Neural crest cell (in vitro differentiated cells): Measurements from ENCODE around the gene ATF7. TPM values are rescaled to one million over a fixed set of nuclear protein-coding genes. Genes with fewer than 3 reads are reported as not detected.
"Not testable (repeated sequence)": the region's sequence is repeated elsewhere in the genome, so short reads cannot be mapped to it uniquely, and the experiment has no call there.

Source experiments
- DNase-seq: peaks from one replicate; pipeline ENCODE4 v3.0.0; 2021; ENCODE audit warnings: low read depth, mixed read lengths, low spot score
- H3K27ac Mint-ChIP-seq: one replicate; pipeline ENCODE4 v1.8.0; 2021; ENCODE audit warnings: mild to moderate bottlenecking, mixed read lengths; ENCODE audit not compliant: unreplicated experiment
- H3K27me3 Mint-ChIP-seq: 2 replicates; pipeline ENCODE4 v1.8.0; 2021; ENCODE audit warnings: low read depth, mild to moderate bottlenecking, mixed read lengths
- H3K36me3 Mint-ChIP-seq: 2 replicates; pipeline ENCODE4 v1.8.0; 2021; ENCODE audit warnings: low read depth, mild to moderate bottlenecking, mixed read lengths
- H3K4me1 Mint-ChIP-seq: 2 replicates; pipeline ENCODE4 v1.8.0; 2021; ENCODE audit warnings: mixed read lengths
- H3K4me3 Mint-ChIP-seq: one replicate; pipeline ENCODE4 v1.8.0; 2021; ENCODE audit warnings: mild to moderate bottlenecking, mixed read lengths
- H3K9me3 Mint-ChIP-seq: 2 replicates; pipeline ENCODE4 v1.8.0; 2021; ENCODE audit warnings: mixed read lengths
- total RNA-seq: library from RNA; stranded (reverse); gene quantifications from 2 replicates; pipeline ENCODE4 v1.2.1, GENCODE V29; 2021
- TF ChIP-seq, protein P1 (sequence below): fragments of 200-600 bp; sonication (generic); conservative IDR thresholded peaks from 2 replicates; pipeline ENCODE4 v1.5.0; 2021; ENCODE audit warnings: antibody characterized with exemption, mild to moderate bottlenecking

Gene ATF7
- total RNA-seq, 1 donor from 2014 or later, result 32.5 TPM

GRCh38 chr12:53657041-53657440, 30.9 kb upstream of the ATF7 start:
- Mint-ChIP-seq H3K4me1 (peaks cover 29% of the 10 kb centered on the region), H3K27ac (peak overlapping the region; percentile 61), H3K27me3 (no peaks in the 10 kb centered on the region), H3K36me3 (peaks cover 2% of the 10 kb centered on the region), H3K9me3 (no peaks in the 10 kb centered on the region), H3K4me3 (no peak overlapping the region)
- DNase-seq, result no peak
- TF ChIP-seq, protein P1, sequence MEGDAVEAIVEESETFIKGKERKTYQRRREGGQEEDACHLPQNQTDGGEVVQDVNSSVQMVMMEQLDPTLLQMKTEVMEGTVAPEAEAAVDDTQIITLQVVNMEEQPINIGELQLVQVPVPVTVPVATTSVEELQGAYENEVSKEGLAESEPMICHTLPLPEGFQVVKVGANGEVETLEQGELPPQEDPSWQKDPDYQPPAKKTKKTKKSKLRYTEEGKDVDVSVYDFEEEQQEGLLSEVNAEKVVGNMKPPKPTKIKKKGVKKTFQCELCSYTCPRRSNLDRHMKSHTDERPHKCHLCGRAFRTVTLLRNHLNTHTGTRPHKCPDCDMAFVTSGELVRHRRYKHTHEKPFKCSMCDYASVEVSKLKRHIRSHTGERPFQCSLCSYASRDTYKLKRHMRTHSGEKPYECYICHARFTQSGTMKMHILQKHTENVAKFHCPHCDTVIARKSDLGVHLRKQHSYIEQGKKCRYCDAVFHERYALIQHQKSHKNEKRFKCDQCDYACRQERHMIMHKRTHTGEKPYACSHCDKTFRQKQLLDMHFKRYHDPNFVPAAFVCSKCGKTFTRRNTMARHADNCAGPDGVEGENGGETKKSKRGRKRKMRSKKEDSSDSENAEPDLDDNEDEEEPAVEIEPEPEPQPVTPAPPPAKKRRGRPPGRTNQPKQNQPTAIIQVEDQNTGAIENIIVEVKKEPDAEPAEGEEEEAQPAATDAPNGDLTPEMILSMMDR, result no peak

GRCh38 chr12:53653595-53653994, 27.4 kb upstream of the ATF7 start:
- DNase-seq, result no peak
- H3K27ac Mint-ChIP-seq, result no peak overlapping the region
- peaks cover 11% of the 10 kb centered on the region for H3K4me1 Mint-ChIP-seq
- peaks cover 2% of the 10 kb centered on the region for H3K36me3 Mint-ChIP-seq
- H3K4me3 Mint-ChIP-seq, result no peak overlapping the region
- no peaks in the 10 kb centered on the region for H3K9me3 Mint-ChIP-seq
- H3K27me3 Mint-ChIP-seq, result no peaks in the 10 kb centered on the region
- TF ChIP-seq, protein P1, result no peak

DNA sequence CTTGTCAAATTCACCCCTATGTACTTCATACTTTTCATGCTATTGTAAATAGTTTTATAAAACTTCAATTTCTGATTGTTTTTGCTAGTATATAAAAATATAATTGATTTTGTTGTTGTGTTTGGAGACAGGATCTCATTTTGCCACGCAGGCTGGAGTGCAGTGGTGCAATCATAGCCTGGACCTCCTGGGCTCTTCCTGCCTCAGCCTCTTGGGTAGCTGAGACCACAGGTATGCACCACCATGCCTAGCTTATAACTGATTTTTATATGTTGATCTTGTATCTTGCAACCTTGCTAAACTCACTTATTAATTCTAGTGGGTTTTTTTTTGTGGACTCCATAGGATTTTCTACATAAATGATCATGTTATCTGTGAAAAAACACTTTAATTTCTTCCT, 26.2 kb upstream of the ATF7 start:
- TF ChIP-seq, protein P1, result no peak
- no peaks in the 10 kb centered on the region for H3K27me3 Mint-ChIP-seq
- H3K36me3 Mint-ChIP-seq, result peaks cover 2% of the 10 kb centered on the region
- no peak overlapping the region for H3K4me3 Mint-ChIP-seq
- no peak for DNase-seq
- H3K27ac Mint-ChIP-seq, result no peak overlapping the region
- H3K9me3 Mint-ChIP-seq, result no peaks in the 10 kb centered on the region
- peaks cover 6% of the 10 kb centered on the region for H3K4me1 Mint-ChIP-seq

DNA sequence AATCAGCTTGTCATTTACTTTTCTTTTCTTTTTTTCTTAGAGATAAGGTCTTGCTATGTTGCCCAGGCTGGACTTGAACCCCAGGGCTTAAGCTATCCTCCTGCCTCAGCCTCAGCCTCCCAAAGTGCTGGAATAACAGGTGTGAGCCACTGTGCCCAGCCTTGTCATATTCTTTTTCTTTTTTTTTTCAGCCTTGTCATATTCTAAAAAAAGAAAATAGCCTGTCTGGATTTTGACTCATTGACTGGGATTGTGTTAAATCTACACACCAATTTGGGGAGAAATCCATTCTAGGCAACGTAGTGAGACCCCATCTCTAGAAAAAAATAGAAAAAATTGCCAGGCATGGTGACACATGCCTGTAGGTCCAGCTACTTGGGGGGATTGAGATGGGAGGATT, 25.6 kb upstream of the ATF7 start:
- no peaks in the 10 kb centered on the region for H3K9me3 Mint-ChIP-seq
- no peaks in the 10 kb centered on the region for H3K27me3 Mint-ChIP-seq
- TF ChIP-seq, protein P1, result no peak
- H3K4me3 Mint-ChIP-seq, result no peak overlapping the region
- no peak overlapping the region for H3K27ac Mint-ChIP-seq
- peaks cover 2% of the 10 kb centered on the region for H3K4me1 Mint-ChIP-seq
- no peak for DNase-seq
- peaks cover under 1% of the 10 kb centered on the region for H3K36me3 Mint-ChIP-seq

DNA sequence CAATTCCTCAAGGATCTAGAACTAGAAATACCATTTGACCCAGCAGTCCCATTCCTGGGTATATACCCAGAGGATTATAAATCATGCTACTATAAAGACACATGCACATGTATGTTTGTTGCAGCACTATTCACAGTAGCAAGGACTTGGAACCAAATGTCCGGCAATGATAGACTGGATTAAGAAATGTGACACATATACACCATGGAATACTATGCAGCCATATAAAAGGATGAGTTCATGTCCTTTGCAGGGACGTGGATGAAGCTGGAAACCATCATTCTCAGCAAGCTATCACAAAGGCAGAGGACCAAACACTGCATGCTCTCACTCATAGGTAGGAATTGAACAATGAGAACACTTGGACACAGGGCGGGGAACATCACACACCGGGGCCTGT, 20.1 kb upstream of the ATF7 start:
- DNase-seq, H3K27ac Mint-ChIP-seq, H3K27me3 Mint-ChIP-seq, H3K4me3 Mint-ChIP-seq, H3K4me1 Mint-ChIP-seq, H3K9me3 Mint-ChIP-seq, H3K36me3 Mint-ChIP-seq: not testable (repeated sequence)

DNA sequence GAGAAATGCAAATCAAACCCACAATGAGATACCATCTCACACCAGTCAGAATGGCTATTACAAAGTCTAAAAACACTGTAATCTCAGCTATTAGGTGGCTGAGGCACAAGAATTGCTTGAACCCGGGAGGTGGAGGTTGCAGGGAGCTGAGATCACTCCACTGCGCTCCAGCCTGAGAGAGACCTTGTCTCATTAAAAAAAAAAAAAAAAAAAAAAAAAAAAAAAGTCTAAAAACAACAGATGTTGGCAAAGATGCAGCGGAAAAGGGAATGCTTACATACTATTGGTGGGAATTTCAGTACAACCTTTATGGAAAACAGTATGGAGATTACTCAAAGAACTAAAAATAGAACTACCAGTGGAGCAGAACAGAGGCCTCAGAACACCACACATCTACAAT, 19.0 kb upstream of the ATF7 start:
- no peaks in the 10 kb centered on the region for H3K4me1 Mint-ChIP-seq
- H3K9me3 Mint-ChIP-seq, result peaks cover 3% of the 10 kb centered on the region
- H3K27ac Mint-ChIP-seq, result no peak overlapping the region
- H3K4me3 Mint-ChIP-seq, result no peak overlapping the region
- H3K36me3 Mint-ChIP-seq, result no peaks in the 10 kb centered on the region
- no peaks in the 10 kb centered on the region for H3K27me3 Mint-ChIP-seq
- TF ChIP-seq, protein P1, result no peak
- no peak for DNase-seq
